Ishikawa (cell line): ENCODE measurements around the gene RAD51B.

Experiments used
- CEBPB ChIP-seq: IDR thresholded peaks from 2 replicates; pipeline ENCODE4 v1.6.1; 2012
- CREB1 ChIP-seq: IDR thresholded peaks from 2 replicates; pipeline ENCODE4 v1.6.1; 2012; ENCODE audit warnings: low read depth
- EGR1 ChIP-seq: IDR thresholded peaks from 2 replicates; pipeline ENCODE4 v1.6.1; 2012
- EP300 ChIP-seq: IDR thresholded peaks from 2 replicates; pipeline ENCODE4 v1.6.1; 2012; ENCODE audit warnings: borderline replicate concordance
- FOXM1 ChIP-seq: IDR thresholded peaks from 2 replicates; pipeline ENCODE4 v1.6.1; 2012; ENCODE audit warnings: low read depth, borderline replicate concordance
- MAX ChIP-seq: IDR thresholded peaks from 2 replicates; pipeline ENCODE4 v1.6.1; 2012
- NFIC ChIP-seq: IDR thresholded peaks from 2 replicates; pipeline ENCODE4 v1.6.1; 2012
- RAD21 ChIP-seq: IDR thresholded peaks from 2 replicates; pipeline ENCODE4 v1.6.1; 2012; ENCODE audit warnings: low read depth
- REST ChIP-seq: IDR thresholded peaks from 2 replicates; pipeline ENCODE4 v1.6.1; 2012; ENCODE audit warnings: low read depth, mild to moderate bottlenecking
- TAF1 ChIP-seq: IDR thresholded peaks from 2 replicates; pipeline ENCODE4 v1.6.1; 2012; ENCODE audit warnings: low read depth, mild to moderate bottlenecking
- TCF12 ChIP-seq: IDR thresholded peaks from 2 replicates; pipeline ENCODE4 v1.6.1; 2012; ENCODE audit warnings: low read depth
- TEAD4 ChIP-seq: IDR thresholded peaks from 2 replicates; pipeline ENCODE4 v1.6.1; 2012
- USF1 ChIP-seq: IDR thresholded peaks from 2 replicates; pipeline ENCODE4 v1.6.1; 2012
- YY1 ChIP-seq: IDR thresholded peaks from 2 replicates; pipeline ENCODE4 v1.6.1; 2012; ENCODE audit warnings: low read depth
- ZBTB7A ChIP-seq: IDR thresholded peaks from 2 replicates; pipeline ENCODE4 v1.6.1; 2012; ENCODE audit warnings: low read depth

Gene RAD51B

GRCh38 chr14:68492381-68493151, 673.0 kb downstream of the RAD51B start:
- TF ChIP-seq YY1 (no peak), TEAD4 (no peak), TCF12 (no peak), CREB1 (no peak), MAX (no peak), RAD21 (no peak), EP300 (no peak), NFIC (no peak), FOXM1 (no peak)

GRCh38 chr14:68493152-68493911, 673.8 kb downstream of the RAD51B start:
- TF ChIP-seq EP300 (no peak), CREB1 (no peak), TCF12 (no peak), MAX (no peak), EGR1 (no peak), CEBPB (no peak), TAF1 (no peak), RAD21 (no peak), TEAD4 (no peak), USF1 (no peak), REST (no peak), ZBTB7A (no peak), FOXM1 (no peak), NFIC (no peak), YY1 (no peak)

- TF ChIP-seq YY1: no peak
- TF ChIP-seq EGR1: no peak
- TF ChIP-seq CEBPB: no peak
- no peak for TF ChIP-seq RAD21
- no peak for TF ChIP-seq TEAD4
- TF ChIP-seq ZBTB7A: no peak
These were observed 675.8 kb downstream of the RAD51B start for GRCh38 chr14:68495101-68496039.

DNA sequence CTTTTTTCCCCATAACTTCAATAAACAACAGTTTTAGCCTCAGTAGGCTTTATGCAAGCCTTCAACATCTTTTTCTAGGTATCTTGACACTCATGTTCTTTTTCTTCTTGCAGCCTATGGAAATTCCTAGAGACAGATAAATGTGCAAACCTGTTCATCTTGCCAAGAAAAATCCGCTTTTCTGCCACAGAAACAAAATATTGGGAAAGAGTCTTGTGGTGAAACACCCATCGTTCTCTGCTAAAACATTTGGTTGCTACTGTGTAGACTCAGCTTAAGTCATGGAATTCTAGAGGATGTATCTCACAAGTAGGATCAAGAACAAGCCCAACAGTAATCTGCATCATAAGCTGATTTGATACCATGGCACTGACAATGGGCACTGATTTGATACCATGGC, 677.4 kb downstream of the RAD51B start:
- no peak for TF ChIP-seq MAX
- TF ChIP-seq TEAD4: no peak
- TF ChIP-seq RAD21: no peak
- no peak for TF ChIP-seq EGR1
- TF ChIP-seq CREB1: no peak
- TF ChIP-seq CEBPB: no peak
- no peak for TF ChIP-seq NFIC
- no peak for TF ChIP-seq USF1
- TF ChIP-seq REST: no peak
- no peak for TF ChIP-seq TCF12

- no peak for TF ChIP-seq TCF12
- TF ChIP-seq EGR1: no peak
- TF ChIP-seq YY1: no peak
- no peak for TF ChIP-seq FOXM1
- TF ChIP-seq TAF1: no peak
- TF ChIP-seq USF1: no peak
- TF ChIP-seq CEBPB: no peak
- TF ChIP-seq NFIC: no peak
- TF ChIP-seq MAX: no peak
- TF ChIP-seq TEAD4: no peak
- TF ChIP-seq RAD21: no peak
- TF ChIP-seq ZBTB7A: no peak
- TF ChIP-seq REST: no peak
- no peak for TF ChIP-seq CREB1
- no peak for TF ChIP-seq EP300
These were observed 679.9 kb downstream of the RAD51B start for GRCh38 chr14:68499451-68499850.
